NB4 (cell line): Measurements from ENCODE around the gene NFAT5.

Experiments
- CTCF ChIP-seq: IDR thresholded peaks from one replicate; pipeline ENCODE4 v1.5.1; 2012; ENCODE audit warnings: low read depth, low read length
- MAX ChIP-seq: IDR thresholded peaks from 2 replicates; pipeline ENCODE4 v1.6.1; 2011; ENCODE audit warnings: low read depth, low read length
- MYC ChIP-seq: IDR thresholded peaks from 2 replicates; pipeline ENCODE4 v1.6.1; 2011; ENCODE audit warnings: low read depth, low read length
- POLR2A ChIP-seq: IDR thresholded peaks from 2 replicates; pipeline ENCODE4 v1.6.1; 2011; ENCODE audit warnings: mild to moderate bottlenecking; ENCODE audit not compliant: insufficient read length; ENCODE audit errors: extremely low read depth

DNA sequence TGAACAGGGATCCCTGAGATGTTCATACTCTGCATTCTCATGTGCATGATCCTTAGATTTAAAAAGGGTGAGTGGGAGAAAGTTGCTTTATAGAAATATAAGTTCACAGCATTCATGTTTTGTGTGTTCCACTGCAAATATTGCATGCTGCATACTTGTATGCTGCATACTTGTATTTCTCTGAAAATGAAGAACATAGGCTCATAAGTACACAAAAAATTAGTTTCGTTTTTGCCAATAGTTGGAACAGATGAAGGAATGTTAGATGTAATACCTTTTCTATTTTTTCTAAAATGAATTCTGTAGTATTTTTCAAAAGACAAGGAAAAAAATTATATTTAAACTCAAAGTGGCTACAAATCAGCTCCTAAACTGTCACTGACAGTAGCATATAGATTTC is 79.0 kb downstream of the NFAT5 start:
- no peak for TF ChIP-seq CTCF
- no peak for TF ChIP-seq POLR2A
- TF ChIP-seq MYC, result no peak
- TF ChIP-seq MAX, result no peak
